NCI-H460 (cell line): ENCODE results near the gene HAUS8. TPM values are rescaled to one million over a fixed set of nuclear protein-coding genes. Genes with fewer than 3 reads are reported as not detected.
"Not testable (repeated sequence)": the region's sequence is repeated elsewhere in the genome, so short reads cannot be mapped to it uniquely, and the experiment has no call there.

ENCODE experiments used
- DNase-seq: peaks from one replicate; pipeline ENCODE4 v3.0.0-alpha.2; 2016; ENCODE audit warnings: low read depth; ENCODE audit errors: extremely low read depth
- polyA plus RNA-seq: library from polyadenylated mRNA; depleted of rRNA; stranded (reverse); fragments of >200 nt; gene quantifications from 2 replicates; pipeline ENCODE4 v1.2.3, GENCODE V29; 2014; cell fraction: nucleus; rRNA removed
- total RNA-seq: library from RNA; depleted of rRNA; stranded (reverse); fragments of >200 nt; shearing (Covaris generic); gene quantifications from 2 replicates; pipeline ENCODE4 v1.2.3, GENCODE V29; 2014; rRNA removed

Gene HAUS8, protein sequence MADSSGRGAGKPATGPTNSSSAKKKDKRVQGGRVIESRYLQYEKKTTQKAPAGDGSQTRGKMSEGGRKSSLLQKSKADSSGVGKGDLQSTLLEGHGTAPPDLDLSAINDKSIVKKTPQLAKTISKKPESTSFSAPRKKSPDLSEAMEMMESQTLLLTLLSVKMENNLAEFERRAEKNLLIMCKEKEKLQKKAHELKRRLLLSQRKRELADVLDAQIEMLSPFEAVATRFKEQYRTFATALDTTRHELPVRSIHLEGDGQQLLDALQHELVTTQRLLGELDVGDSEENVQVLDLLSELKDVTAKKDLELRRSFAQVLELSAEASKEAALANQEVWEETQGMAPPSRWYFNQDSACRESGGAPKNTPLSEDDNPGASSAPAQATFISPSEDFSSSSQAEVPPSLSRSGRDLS
- total RNA-seq, result 5.1 and 7.2 TPM in 2 replicates
- 9.3 and 19.1 TPM in 2 replicates for polyA plus RNA-seq

DNA sequence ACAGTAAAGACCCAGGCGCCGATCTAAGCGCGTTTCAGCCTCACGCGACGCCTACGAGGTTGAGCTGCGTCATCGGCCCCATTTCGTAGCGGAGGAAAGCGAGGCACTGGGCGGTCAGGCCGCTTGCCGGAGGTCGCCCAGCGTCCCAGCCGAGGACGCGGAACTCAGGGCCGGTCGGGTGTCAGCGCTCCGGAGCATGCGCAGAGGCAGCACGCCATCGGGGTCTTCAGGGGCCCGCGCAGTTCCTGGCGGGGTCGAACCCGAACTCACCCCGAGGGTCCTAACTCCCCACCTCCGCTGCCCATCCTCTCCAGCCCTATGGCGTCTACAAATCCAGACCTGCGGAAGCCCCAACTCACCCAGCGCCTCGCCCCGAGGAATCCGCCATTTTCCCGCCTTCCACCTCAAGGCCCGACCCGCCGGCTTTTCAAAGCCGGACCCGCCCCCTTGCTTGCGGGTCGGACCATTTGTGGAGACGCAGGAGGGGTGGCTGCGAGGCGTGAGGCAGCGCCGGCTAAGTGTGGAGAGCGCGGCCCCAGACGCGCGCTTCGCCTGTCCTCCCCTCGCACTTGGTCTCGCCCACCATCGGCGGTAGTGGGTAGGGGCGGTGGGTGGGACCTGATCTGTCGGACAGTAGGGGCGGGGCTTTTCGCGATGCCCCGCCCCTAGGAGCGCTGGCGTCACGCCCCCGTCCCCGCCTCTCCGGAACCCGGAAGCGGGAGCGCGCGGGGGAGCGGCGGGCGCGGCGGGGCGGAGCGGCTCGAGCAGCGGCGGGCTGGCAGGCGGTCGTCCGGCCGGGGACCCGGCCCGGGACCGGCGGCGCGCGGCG, at the start of gene HAUS8, which contains the start of gene MYO9B:
TSS of gene HAUS8 (minus strand) at position 418 of the 829 bp plus-strand sequence. CDS start at position 388, 30 bp downstream.
TSS of gene MYO9B (plus strand) at position 743 of the 829 bp plus-strand sequence. CDS start 25,941 bp downstream, outside the sequence.
- peak; percentile 96 for DNase-seq

DNA sequence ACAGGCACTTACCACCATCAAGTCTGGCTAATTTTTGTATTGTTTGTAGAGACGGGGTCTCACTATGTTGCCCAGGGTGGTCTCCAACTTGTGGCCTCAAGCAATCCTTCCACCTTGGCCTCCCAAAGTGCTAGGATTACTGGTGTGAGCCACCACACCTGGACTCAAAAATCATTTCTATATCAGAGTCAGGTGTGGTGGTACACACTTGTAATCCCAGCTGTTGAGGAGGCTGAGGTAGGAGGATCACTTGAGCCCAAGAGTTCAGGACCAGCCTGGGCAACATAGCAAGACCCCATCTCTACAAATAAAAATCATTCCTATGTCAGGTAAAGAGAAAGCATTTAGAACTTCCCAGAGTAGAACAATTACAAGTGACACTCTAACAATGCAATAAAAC, 48.8 kb upstream of the HAUS8 start:
- DNase-seq, result no peak

DNA sequence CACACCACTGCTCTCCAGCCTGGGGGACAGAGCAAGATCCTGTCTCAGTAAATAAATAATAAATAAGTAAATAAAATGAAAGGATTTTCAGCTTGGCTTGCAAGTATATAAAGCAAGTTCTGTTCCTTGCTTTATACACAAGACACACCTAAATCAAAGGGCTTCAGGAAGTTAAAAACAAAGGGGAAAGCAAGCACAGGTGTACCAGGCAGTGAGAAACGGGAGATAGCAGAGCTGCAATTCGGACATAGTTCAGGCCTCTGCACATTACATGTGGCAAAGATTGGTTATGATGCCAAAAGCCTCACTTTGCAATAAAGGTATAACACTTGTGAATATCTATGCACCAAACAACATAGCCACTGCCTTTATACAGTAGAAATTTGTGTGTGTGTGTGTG, 47.8 kb upstream of the HAUS8 start:
- no peak for DNase-seq

DNA sequence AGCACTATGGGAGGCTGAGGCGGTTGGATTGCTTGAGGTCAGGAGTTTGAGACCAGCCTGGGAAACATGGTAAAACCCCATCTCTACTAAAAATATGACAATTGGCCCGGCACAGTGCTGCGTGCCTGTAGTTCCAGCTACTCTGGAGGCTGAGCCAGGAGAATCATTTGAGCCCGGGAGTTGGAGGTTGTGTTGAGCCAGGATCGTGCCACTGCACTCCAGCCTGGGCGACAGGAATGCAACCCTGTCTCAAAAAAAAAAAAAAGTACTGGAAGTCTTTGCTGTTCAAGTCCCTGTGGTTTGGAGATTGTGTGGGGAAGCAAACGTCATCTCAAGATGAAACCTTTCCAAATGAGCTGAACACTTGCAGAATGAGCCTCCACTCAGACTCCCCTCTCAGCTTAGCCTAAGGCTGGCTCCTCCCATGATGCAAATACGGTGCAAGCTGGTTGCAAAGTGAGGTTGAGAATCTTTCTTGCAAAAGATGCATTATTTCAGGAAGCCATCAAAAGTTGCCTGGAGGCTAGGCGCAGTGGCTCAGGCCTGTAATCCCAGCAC, 46.6 kb upstream of the HAUS8 start:
- no peak for DNase-seq

DNA sequence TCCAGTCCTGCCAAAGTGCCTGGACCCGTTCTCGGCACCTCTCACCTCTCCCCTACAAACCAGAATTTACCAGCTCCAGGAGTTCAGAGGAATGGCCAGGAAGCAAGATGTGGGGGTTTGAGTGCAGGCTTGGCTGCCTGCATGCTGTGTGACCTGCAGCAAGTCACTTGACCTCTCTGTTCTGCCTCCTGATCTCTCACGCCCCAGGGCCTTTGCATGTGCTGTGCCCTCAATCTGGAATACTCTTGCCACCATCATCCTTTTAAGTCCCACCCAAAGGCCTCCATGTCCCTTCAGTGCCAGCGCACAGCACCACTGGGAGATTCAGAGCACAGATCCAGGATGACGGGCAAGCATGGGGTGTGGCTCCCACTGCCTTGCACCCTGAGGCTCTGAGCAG, 43.7 kb upstream of the HAUS8 start:
- DNase-seq, result no peak

DNA sequence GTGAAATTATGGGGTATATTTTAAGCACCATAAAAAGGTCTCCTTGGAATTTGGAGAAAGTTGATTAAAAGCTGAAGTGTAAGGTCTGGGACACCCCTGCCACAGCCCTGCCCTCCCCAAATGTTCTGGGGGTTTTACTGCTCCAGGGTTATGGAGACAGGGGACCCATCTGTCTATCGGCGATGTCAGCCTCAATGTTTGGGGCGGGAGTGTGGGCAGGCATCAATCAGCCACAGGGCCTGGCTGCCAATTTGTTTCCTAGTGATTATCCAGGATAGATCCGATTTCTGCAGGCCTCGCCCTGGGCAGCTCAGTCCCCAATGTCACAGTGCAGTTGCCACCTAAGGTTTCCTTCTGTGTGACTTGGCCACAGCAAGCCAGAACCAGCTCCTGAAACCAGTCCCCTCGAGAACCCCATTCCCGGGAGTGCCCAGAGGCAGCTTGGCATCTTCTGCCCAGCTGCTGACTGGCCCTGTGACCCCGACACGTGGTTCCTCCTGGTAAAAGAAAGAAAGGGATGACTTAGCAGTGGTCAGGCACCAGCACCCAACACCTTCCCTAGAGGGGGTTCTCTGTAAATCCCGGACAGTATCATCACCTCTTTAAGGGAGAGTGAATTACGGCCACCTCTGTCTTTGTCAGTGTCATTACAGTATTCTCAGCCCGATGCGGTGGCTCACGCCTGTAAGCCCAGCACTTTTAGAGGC, 41.9 kb upstream of the HAUS8 start:
- no peak for DNase-seq

DNA sequence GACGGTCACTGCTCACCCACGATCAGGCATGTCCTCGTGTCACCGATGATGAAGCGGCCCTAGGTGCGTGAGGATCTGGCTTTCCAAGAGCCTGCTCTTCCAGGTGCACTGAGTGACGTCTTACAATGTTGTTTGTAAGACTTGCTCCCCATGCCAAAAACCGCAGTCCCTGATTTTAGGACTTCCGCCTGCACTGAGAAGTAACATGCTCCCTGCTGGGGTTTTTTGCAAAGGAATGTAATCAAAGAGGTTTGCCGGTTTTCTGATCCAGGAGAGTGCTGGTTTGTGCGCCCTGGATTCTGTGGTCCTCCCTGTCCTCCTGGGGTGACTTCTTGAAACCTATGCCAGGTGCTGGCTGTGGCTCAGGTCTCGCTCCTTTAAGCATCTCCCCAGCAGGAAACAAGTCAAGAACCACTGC, 39.2 kb upstream of the HAUS8 start:
- DNase-seq, result no peak

DNA sequence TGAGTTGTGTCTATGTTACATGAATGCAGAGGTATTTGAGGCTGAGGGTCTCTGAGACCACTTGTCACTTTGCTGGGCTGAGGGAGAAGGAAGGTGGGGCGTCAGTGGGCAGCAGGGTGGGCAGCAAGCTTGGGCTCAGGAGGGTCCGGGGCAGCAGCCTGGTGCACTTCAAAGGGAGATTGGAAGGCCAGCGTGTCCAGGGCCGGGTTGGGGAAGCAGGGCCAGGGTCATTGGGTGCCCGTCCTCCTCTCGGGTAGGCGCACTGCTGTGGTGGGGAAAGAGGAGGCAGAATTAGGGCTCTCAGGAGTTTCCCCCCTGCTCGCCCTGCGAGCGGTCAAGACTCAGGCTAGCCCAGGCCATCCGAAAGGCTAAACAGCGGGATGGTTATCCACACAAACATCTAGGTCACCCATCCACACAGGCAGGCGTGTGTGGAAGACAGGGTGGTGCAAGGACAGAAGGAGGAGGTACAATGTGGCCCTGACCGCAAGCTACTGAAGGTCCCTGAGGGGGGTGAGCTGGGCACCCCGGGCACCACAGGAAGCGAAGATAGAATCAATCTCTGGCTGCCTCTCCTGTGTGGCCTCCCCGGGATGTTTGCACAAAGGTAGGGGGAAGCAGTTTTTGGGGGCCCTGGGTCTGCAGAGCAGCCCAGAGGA, 38.0 kb upstream of the HAUS8 start:
- DNase-seq, result no peak

DNA sequence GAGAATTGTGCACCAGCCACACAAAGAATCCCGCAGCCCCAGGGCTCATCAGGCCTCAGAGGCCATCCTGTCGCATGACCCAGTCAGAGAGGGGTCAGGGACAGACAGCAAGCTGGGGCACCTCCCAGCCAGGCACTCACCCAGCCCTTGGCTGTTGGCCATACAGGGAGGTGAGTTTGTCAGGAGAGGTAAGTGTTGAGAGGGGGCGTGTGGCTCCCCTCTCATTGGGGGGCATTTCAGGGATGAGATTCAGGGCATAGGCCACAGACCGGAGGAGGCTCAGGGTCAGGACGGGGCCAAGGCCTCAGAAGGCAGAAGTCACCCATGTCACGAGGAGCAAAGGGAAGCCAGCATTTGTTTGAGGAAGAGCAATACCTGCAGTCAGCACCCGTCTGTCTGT, 37.4 kb upstream of the HAUS8 start:
- no peak for DNase-seq

DNA sequence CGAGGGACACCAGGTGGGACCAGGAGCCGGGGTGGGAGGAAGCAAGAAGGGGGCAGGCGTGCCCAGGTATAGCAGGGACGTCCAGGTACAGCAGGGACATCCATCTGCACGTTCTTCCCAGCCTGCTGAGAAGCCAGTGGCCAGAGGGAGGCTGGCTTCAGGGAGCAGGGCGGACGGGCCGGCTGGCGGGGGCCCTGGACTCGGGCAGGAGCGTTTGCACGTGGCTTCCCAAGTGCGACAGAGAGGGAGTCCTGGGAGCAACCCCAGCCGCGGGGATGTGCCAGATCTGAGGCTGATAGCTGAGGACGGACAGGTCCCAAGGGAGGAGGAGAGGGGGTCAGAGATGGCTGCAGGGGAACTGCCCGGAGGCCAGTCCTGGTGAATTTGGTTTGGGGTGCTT, 37.0 kb upstream of the HAUS8 start:
- no peak for DNase-seq

DNA sequence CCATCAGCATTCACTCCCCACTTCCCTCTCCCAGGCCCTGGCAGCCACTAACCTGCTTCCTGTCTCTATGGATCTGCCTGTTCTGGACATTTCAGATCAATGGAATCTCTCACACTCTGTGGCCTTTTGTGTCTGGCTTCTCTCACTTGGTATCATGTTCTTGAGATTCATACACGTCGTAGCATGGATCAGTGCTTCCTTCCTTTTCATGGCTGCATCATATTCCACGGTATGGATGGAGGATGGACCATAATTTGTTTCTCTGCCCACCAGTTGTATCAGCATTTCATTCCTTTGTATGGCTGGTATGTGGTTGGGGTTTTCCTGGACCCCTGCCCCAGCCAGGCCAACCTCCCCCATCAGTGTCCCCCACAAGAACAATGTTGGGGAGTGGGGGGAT, 36.5 kb upstream of the HAUS8 start:
- DNase-seq, result no peak

DNA sequence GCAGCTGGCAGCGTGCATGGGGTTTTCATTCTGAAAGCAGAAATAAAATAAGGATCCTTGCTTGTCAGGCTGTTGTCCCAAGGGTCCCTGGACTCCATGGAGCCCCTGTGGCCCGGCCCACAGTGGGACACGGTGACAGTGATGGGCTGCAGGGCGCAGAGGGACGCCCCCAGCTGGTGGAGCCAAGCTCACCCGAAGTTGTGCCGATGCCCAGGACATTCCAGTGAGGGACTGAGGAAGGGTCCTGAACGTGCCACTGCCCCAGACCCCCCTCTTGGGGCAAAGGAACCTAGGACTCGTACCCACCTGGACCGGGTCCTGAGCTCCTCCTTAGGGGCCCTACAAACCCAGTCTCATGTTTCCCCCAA, 35.3 kb upstream of the HAUS8 start:
- DNase-seq, result no peak

DNA sequence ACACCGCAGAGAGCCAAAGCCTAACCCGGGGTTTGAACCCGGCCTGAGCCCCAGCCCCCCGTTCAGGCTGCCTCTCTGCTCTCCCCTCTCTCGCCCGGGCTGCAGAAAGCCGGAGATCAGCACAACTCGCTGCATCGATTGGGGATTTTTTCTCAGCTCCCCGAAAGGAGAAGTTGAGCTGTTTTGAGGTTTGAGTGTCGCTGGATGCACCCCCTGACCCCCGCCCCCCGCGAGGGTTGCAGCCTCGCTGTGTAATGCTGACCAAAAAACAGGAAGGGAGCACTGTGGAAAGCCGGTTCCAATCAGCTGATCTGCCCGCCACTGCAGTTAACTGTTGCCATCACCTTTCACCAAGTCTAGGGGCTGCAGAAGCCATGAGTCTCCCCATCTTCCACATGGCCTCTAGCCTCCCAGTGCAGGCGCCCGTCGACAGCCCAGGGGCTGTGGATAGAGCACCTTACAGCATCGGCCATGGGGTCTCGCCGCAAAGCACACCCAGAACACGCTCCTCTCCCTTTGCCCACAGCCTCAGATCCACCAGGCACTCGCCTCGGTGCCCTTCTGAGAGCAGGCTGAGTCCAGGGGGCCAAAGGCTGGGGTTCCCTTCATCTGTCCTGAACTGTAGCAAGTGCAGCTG, 34.8 kb upstream of the HAUS8 start:
- DNase-seq, result no peak

DNA sequence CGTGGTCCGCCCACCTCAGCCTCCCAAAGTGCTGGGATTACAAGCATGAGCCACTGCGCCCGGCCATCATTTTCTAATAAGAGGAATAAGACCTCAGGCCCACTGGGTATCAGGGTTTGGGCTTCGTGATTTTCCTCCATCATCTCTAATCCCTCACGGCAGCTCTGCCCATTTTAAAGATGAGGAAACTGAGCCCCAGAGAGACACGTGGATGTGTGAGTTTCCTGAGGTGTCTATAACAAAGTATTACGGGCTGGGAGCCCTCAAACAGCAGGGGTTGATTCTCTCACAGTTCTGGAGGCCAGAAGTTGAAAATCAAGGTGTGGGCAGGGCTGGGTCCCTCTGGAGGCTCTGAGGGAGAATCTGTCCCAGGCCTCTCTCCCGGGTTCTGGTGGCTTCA, 34.0 kb upstream of the HAUS8 start:
- no peak for DNase-seq

DNA sequence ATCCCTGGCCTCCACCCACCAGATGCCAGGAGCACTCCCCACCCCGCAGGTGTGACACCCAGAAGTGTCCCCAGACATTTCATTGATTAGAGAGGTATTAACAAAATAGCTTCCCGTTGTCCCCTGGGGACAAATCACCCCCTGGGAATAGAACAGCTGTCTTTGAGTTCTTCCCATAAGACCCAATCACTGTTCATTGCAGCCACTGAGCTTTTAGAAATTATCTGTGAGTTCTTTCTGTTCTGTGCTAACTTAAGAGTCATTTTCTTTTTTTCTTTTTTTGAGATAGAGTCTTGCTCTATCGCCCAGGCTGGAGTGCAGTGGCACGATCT, 33.2 kb upstream of the HAUS8 start:
- no peak for DNase-seq

DNA sequence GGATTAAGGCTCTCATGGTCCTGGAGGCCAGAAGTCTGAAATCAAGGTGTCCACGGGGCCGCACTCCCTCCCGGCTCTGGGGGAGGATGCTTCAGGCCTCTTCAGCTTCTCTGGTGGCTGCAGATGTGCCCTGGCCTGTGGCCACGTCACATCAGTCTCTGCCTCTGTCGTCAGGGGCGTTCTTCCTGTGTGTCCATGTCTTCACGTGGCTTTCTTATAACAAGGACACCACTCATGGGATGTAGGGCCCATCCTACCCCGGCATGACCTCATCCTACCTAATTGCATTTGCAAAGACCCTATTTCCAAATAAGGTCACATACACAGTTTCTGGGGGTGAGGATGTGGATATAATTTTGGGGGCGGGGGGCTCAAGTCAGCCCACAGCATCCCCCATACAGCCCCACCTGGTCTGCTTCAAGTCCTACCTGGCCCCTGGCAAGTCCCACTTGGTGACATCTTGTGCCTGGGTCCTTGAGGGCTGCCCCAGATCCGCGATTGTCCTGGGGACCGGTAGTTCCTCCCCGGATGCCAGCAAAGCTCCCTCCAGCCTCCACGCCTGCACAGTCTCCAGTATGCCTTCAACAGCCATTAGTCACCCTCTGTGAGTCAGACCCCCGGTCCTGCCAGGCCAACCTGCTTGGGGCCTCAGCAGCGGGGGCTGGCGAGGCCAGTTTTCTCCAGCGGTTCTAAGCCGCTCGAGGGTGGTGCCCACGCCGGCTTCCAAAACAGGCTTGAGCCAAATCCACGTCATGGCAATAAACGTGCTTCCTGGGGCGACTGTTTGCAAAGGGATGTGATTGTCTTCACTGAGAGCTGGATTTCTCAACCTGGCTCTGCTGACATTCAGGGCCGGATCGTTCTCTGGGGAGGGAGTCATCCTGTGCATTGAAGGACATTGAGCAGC, 32.5 kb upstream of the HAUS8 start:
- DNase-seq, result peak; percentile 71

DNA sequence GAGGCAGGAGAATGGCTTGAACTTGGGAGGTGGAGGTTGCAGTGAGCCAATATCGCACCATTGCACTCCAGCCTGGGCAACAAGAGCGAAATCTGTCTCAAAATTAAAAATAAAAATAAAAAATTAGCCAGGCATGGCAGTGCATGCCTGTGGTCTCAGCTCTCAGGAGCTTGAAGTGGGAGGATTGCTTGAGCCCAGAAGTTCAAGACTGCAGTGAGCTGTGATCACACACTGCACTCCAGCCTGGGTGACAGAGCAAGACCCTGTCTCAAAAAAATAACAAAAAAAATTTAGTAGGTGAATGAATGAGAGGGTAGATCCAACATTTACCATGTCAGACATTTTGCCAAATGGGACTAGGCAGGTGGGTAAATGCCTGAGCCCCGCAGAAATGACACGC, 31.7 kb upstream of the HAUS8 start:
- not testable (repeated sequence) for DNase-seq

DNA sequence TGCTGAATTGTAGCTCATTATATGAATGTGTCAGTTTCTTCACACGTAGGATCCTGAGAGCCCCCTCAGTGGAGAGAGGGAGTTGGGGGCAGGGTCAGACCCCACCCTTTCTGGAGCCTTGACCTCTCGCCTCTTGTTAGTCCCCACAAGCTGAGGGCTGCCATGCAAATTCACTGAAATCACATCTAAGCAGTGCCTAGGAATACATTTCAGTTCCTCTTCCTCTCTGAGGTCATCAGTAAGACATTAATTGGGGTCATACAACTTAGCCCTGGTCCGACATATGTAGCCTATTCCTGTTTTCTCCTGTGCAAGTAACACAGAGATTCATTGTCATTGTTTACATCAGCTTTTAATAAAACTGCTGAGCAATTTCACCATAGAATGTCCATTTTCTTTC, 30.3 kb upstream of the HAUS8 start:
- no peak for DNase-seq

DNA sequence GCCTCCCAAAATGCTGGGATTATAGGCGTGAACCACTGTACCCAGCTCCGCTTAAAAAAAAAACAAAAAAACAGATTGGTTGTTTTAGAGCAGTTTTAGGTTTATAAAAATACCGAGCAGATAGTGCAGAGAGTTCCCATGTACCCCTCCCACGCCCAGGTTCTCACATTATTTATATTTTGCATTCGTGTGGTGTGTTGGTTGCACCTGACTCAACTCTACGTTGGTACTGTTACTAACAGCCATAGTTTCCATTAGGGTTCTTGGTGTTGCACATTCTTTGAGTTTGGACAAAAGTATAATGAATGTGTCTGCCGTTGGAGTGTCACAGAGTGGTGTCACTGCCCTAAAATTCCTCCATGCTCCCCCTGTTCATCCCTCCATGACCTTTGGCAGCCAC, 29.4 kb upstream of the HAUS8 start:
- DNase-seq, result no peak
